NCI-H446 treated with DMSO at 0.1 percent for 48 hours (cell line): ENCODE measurements around the gene GLS.
A peak's percentile ranks its signal among the peaks of the same experiment; 100 is the strongest.
"Not testable (repeated sequence)": the region's sequence is repeated elsewhere in the genome, so short reads cannot be mapped to it uniquely, and the experiment has no call there.

Source experiments
- DNase-seq: peaks from one replicate; lab custom pipeline; 2025; lab: John Stamatoyannopoulos, UW

The GLS gene

DNA sequence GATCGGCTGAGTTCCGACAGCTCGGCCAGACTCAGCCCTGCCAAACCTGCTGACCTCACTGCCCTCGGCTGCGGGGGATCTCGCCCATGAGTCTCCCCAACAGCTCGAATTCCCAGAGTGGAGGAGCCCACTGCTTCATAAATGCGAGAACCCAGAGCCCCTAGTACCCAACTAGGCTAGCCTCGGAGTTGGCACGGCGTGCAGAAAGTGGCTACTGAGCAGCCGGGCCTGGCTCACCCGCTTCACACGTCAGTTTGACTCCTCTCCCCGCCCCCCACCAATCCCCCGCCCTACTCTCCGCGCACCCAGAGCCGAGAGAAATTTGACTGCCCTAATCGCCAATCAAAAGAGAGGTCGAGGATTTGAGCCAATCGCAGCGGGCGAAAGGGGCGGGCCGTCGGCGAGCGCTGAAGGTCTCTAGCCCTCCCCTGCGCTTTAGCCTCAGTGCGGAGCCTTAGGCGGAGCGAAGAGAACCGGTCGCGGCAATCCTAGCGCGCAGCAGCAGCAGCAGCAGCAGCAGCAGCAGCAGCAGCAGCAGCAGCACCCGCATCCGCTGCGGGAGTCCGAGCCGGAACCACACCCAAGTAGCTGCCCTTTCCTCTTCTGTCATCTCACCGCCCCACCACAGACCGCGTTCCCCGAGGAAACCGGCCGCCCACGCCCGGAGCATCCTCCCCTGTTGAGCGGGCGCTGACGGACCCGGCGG is at the start of gene GLS:
TSS of gene GLS (plus strand) at position 444 of the 706 bp plus-strand sequence. CDS start 264 bp downstream, outside the sequence.
- peak; percentile 96 for DNase-seq

DNA sequence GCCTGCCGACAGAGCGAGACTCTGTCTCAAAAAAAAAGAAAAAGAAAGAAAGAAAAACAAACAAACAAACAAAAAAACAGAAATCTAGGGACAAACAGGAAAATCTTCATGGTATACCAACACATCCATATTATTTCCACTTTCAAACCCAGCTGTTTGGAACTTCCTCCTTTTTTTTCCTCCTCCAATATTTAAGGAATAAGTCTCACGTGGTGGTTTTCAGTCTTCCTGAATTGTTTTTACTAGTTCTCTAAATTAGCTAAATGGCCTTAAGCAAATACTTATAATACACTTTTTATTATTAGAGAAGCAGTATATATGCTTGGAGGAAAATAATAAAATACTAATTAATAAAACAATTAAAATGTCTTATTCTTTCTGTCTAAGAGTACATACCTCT is 48.7 kb upstream of the GLS start:
- no peak for DNase-seq

DNA sequence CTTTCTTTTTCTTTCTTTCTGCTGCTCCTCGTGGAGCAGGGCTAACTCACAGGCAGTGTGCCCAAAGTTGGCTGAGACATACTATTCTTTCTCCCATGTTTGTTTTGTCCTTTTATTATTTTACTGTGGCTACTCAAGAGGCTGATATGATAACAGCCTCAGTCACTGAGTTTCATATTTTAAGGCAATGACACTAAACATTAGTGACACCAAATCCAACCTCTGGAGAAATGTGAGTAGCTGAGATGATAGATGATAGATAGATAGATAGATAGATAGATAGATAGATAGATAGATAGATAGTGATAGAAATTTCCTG is 45.8 kb upstream of the GLS start:
- DNase-seq = no peak

DNA sequence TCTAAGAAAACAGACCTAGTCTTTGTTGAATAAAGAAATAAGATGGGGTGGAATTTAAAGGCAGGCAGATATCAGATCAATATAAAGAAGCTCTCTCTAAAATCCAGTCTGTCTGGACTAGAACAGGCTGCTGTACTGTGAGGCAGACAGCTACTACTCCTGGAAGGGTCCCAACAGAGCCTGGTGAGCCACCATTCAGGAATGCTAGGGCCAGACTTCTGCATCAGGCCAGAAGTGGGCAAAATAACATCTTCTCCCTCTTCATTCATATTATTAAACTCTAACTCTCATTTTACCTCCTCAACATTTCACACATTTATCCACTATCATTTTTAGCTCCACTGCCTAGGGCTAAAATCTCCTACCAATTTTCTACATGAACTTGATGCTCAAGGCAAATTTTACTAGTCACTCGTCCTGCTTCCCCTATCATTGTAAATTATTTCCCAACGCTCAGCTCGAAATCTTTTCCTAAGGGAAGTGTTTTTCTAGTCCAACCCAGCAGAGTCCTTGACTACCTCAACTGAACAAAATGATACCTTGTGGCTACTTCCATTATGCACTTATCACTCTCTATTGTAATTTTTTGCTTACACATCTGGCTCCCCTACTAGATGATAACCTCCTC is 45.2 kb upstream of the GLS start:
- DNase-seq = peak; percentile 60

DNA sequence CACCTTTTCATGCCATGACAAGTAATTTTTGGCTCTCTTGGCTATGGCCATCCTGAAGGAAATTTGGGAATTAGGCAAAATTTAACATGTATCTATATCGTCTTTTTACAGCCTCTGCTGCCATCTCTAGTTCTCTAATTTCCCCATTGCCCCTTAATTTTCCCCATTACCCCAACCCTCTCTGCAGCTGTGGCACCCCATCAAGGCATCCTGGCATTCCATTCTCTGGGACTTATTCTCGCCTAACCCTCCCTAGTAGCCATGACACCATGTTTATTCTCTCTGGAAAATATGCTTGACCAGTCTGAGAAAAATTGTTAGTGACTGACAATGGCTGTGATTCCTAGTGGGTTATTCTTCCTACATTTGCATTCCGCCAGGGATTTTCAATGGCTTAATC is 43.9 kb upstream of the GLS start:
- DNase-seq = no peak

DNA sequence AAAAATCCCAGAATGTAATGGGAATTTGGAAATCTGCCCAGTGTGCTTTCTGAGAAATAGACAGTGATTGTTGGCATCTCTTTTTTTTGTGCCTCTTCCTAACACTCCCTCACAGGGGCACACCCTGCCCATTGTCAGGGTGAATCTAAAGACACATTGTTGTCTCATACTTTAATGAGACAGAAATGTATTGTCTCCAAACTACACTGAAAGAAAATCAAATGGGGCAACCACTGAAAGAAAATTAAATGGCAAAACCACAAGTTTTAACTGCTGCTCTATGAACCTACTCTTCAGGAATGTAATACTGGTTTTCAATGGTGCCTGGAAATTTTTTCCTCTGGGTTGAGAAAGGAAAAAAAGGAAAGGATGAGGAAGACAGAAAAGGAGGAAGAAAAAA is 43.2 kb upstream of the GLS start:
- peak; percentile 56 for DNase-seq

DNA sequence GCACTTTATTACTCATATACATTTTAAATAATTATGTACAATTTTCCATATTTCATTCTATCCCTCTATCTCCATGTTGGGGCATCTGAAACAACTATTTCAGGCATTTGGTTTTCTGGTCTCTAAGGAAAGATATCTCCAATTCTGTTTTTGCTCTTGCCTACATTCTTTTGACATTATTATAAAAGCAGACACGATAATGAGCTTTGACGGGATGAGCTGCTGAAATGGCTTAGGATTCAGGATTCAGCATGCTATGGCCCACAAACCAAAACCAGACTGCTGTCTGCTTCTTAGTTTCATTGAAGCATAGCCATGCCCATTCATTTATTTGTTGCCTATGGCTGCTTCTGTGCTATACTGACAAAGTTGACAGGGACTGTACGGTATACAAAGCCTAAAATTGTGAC is 42.7 kb upstream of the GLS start:
- no peak for DNase-seq

DNA sequence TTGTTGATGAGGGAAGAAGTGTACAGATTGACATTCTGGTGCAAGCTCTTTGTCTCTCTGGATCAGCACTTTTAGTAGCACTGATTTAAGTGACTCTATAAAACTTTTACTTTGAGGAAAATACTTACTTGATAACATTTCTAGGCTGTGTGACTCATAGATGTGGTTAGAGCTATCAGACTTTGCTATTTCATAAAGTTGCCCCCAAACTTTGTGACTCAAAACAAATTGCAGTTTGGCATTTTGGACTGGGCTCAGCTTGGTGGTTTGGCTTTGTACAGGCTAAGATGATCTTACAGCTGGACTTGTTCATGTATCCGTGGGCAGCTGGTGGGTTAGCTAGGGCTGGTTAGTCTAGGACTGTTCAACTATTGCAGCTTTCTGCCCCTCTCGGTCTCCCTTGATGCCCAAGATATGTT is 42.1 kb upstream of the GLS start:
- no peak for DNase-seq

DNA sequence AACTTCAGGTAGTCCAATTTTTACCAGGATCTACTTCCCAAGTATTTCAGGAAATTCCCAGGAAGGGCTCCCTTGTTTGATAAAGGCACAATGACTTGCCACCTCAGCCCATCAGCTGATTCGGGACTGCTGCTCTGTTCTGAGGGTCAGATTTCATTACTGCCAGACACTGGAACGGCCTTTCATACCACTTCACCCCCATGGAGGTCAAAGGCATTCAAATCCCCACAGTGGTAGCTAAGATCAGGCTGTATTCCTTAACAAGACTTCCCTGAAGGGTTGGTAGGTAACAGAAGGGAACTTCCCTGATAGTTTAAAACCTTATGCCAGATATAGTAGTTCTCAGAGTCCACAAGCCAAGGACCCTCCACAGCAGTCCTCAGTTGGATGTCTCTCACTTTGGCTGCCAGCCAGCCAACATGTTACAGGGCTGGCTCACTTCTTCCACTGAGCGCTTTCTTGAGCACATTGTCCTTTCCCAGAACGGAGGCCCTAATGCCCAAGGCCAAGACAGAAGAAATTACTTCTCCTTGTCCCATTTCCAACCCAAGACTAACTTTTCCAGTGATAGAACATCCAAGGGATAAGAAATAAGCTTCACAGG is 40.0 kb upstream of the GLS start:
- DNase-seq = peak; percentile 71

DNA sequence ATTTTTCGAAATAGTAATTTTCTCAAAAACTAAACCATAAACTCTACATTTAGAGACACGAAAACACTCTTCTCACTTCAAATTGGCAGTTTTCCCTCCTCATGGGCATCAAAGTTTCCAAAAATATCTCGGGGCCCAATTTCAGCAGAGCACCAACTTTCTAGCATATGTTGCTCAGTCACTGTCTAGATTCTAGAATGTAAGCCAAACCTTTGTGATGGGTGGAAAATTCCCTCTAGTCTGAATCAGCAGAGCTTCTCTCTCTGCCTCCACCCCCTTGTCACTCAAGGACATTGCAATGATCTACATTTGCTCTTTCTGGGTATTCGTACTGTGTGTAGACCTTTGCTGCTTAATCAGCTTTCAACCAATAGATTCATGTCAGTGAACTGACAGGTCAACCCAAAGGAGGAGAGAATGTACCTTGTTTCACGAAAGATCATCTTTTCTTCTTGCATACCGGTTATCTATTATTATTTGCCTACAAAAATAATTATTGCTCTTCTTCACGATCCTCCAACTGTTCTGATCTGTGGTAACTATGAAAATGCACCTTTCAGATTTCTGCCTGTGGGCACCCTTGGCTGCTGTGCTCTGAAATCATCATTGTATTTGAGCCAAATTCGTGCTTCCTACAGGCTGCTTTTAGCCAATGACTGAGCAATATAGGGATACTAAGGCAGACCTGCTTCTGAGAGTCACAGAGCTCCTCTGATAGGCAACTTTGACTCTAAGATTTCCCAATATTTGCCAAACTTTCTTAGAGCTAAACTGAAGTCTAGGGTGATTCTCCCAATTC is 38.7 kb upstream of the GLS start:
- peak; percentile 87 for DNase-seq

DNA sequence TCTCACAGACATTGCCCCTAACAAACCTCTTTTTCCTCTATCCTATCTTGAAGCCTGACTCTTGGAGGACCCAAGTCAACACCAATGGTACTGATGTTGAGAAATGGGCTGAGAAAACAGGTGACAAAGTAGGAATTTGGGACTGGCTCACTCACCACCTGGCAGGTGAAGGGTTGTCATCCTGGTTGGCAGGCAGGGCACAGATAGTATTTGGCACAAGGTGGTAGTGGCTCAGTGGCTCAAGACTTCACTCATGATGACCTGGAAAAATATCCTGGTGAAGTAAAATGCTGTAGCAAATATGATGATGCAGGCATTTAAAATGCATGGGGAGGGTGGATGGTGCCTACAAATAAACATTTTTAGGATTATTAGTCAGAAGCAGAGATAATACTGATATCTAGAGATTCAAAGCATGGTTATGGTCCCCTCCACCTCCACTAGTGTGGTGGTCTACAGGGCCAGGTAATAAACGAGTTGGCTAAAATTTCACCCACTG is 38.0 kb upstream of the GLS start:
- DNase-seq = no peak

DNA sequence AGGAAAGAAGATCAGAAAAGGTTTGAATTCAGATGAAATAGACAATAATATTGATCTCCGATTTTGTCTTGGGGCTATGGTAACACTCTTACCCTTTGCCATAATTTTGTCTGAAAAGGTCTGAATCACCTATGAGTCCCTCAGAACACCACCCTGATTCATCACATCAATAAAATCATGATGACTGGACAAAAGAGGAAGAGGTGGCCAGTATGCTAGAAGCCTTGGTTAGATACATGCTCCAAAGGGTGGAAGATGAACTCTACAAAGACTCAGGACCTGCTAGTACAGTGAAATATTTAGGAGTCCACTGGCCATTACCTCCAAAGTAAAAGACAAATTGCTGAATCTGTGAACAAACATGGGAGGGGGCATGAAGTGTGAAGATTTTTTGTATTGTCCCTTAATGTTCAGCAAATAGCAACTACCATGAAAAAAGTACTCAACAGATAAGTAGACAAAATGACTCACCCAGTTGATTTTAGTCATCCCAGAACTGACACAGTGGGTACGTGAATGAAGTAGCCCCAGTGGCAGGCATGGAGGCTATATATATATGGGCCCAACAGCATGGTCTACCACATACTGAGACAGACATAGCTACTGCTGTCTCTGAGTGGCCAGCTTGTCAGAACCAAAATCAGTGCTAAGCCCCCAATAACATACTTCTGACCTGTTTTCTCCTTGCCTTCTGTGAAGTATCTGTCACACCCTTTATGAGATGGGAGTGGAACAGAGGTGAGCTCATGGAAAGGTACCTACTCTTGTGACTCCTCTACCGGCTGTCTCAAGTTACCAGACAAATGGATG is 36.5 kb upstream of the GLS start:
- no peak for DNase-seq

DNA sequence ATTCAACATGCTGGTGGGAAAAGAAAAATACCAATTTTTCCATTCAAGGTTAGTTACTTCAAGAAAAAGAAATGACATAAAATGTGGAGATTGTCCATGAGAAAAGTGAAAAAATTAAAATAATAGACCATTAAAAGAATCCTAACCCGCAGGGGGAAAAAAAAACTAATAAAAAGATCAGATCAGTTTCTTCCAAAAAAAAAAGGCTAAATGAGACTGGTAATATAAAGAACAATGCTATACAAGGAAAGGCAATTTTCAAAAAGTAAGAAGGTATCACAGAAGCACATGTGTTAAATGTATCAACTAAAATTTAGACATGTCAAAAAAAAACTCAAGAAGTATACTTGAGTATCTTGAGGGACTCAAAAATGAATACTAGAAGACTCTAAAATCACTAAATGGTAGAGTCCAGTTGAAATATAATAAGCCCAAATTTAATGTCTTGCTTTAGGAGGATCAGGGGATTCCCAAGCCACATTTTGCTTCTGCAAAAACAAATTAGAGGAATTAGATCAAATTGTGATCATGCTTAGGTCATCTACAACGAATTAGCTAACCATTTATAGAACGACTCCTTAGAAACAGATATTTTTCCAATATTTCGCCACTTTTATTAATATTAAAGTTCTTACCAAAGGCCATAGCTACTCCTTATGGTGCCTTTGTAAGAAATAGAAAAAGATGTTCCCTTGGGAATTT is 35.8 kb upstream of the GLS start:
- DNase-seq = no peak

DNA sequence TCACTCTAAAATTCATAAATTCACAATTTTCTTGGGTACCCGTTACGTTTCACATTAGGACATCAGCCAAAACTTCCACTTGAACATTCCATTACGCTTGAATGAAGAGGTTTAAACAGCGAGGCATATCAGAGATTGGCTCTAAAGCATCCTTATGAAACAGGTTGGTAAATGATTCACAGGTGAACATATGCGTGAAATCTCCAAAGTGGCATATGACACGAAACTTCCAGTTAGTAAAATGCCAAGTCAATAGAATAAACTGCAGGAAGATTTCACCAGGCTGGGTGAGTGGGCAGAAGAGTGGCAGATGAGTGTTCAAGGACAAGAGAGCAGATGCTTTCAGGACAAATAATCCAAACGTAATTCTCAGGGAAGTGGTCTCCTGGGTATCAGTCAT is 33.9 kb upstream of the GLS start:
- DNase-seq = peak; percentile 68

DNA sequence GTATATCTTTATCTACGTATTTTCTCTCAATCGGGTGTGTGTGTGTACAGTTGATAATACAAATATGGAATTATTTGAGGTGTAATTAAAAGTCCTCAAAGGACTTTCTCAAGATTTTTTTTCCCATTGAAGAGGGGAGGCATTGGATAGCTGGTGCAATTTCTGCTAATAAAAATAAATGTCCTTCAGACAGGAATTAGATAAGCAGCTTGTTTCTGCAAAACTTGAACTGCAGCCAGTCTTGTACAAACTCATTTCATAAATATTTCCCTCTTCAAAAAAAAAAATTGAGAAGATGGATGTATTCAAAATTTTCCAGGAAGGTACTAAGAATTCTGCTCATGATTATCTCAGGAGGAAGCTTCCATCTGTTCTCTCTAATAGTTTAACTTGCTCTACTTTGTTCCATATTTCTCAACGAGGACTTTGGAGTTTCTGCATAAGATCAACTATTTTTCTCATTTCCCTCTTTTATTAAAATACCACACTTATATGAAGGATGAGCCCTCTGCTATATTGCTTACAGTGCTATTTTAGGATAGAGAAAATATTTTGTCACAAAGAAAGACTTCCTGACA is 33.0 kb upstream of the GLS start:
- DNase-seq = peak; percentile 90

DNA sequence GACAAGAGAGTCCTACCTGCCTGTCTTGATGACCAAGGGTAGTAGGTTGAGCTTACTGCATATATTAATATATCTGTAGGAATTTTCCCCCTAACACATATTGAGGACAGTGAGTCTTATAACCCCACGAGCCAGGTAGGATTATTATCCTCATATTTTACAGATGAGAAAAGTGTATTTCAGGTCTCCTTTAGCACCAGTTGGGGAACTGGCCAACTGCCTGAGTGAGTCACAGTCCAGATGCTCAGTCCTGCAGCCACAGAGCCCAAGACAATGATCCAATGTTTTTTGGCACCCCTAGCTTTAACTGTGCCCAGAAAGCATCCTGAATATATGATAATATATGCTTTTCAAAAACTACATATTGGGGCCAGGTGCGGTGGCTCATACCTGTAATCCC is 30.8 kb upstream of the GLS start:
- peak; percentile 93 for DNase-seq

DNA sequence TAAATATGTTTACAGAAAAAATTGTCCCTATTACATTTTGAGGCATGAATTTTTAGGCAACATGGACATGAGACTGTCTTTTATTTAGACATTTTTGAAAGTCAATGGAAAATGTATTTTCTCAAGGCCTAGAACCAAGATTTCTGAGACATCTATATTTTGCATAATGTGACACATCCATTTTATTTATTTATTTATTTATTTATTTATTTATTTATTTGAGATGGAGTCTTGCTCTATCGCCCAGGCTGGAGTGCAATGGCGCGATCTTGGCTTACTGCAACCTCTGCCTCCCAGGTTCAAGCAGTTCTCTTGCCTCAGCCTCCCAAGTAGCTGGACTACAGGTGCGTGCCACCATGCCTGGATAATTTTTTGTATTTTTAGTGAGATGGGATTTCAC is 27.6 kb upstream of the GLS start:
- not testable (repeated sequence) for DNase-seq

DNA sequence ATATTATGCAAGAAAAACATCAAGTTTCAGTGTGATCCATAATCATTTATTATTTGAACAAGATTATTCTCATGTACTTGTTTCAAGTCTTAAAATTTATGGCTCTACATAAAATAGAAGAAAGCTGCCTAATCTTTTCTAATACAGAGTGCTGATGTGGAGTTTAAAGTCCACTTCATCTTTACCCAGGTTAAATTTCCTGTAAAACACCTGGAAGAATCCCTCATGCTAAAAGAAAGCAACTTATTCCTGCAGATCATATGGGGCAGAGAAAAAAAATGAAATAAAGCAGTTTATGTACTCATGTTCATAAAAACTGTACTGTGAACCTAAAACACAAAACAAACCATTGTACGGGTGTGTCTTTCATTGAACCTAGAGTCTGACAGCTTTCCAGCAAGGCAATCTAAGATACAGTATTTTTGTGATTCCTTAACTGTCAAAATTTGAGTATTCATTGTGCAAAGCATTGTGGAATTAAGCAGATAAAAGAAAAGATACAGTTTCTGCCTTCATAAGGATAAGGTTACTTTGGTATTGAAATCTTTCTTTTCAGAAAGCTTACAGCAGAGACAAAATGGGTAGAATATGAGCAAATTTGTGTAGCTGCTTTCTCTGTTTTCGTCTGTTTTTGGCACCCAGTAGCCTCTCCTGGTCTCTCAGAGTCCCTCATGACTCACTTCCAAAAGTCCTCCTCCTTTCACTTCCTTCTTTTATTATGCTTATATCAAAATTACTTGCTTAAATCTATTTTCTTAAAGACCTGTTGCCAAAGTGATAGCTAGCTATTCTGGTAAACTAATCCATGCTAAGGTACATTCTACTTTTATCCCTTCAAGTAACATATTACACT is 26.9 kb upstream of the GLS start:
- peak; percentile 20 for DNase-seq

DNA sequence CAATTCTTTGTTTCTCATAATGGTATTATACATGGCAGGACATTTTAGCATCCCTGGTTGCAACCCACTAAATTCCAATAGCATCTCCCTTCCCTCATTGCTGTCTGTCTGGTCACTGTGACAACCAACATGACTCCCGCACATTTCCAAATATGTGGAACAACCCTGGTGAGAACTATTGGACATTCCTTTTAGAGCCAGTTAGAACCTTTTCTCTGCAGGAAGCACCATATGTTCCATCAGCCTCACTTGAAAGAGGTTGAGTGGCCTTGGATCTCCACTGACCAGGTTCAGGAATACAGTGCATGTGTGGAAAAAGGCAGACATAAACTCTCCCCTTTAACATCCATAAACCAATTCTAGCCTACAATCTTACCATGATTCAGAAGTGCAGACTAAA is 25.9 kb upstream of the GLS start:
- DNase-seq = no peak

DNA sequence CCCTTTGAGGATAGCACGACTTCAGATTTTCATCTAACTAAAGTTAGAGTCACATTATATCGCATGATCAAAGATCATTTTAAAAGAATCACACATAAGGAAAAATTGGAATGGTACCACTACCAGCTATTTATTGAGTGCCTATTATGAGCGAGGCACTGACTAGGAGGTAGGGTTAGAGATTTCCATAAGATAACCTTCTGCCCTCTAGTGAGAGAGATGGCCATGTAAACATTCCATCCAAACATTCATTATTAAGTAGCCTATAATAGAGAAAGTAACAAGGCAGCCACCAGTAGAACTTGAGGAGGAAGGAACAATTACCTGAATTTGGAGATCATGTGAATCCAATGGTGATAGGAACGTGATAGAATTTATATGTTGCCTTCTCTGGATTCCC is 25.4 kb upstream of the GLS start:
- no peak for DNase-seq
